H1 (cell line): ENCODE results near the gene STIL. TPM values are rescaled to one million over a fixed set of nuclear protein-coding genes. Genes with fewer than 3 reads are reported as not detected.

ENCODE experiments used
- CTCF ChIA-PET: fragments of 300-600 bp; sonication (Branson Sonifier 250); formaldehyde crosslinking; loops from one replicate; lab custom pipeline; 2021; ENCODE audit not compliant: partially characterized antibody; lab: Charles Lee
- POLR2A ChIA-PET: fragments of 300-600 bp; sonication (Branson Sonifier 250); formaldehyde crosslinking; loops from one replicate; lab custom pipeline; 2021; ENCODE audit warnings: inconsistent platforms; ENCODE audit not compliant: partially characterized antibody; lab: Charles Lee
- DNase-seq, 2 experiments: peaks; one replicate each; pipeline versions ENCODE4 v3.0.0 to v3.0.0-alpha.2; 2010 to 2022; ENCODE audit warnings: low spot score in 2 of 2, low read depth in 1 of 2, mixed read lengths in 1 of 2
- FAIRE-seq: peaks from 2 replicates; lab custom pipeline; 2011; peaks lifted over from hg19 to GRCh38; lab: Jason Lieb, UNC
- H2AFZ ChIP-seq: 2 replicates; pipeline ENCODE4 v1.8.1; 2012; ENCODE audit warnings: low read length, inconsistent platforms
- H2AK5ac ChIP-seq: 2 replicates; pipeline ENCODE4 v1.6.1; 2013; ENCODE audit warnings: low read depth, low read length
- H2BK120ac ChIP-seq: replicated peaks from 2 replicates; pipeline ENCODE3; 2013; ENCODE audit warnings: low read depth, low read length, inconsistent platforms
- H2BK12ac ChIP-seq: 2 replicates; pipeline ENCODE4 v1.6.1; 2013; ENCODE audit warnings: low read depth, low read length
- H2BK15ac ChIP-seq: 2 replicates; pipeline ENCODE4 v1.6.1; 2013; ENCODE audit warnings: low read length
- H2BK20ac ChIP-seq: 2 replicates; pipeline ENCODE4 v1.6.1; 2013; ENCODE audit warnings: low read length
- H2BK5ac ChIP-seq: 2 replicates; pipeline ENCODE4 v1.6.1; 2013; ENCODE audit warnings: low read depth, low read length
- H3K14ac ChIP-seq: 2 replicates; pipeline ENCODE4 v1.6.1; 2013; ENCODE audit warnings: inconsistent platforms; ENCODE audit not compliant: insufficient read length
- H3K18ac ChIP-seq: 2 replicates; pipeline ENCODE4 v1.6.1; 2013; ENCODE audit warnings: low read length; ENCODE audit errors: extremely low read depth
- H3K23ac ChIP-seq: 2 replicates; pipeline ENCODE4 v1.6.1; 2013; ENCODE audit warnings: inconsistent platforms; ENCODE audit not compliant: insufficient read length
- H3K23me2 ChIP-seq: 2 replicates; pipeline ENCODE4 v1.6.1; 2013; ENCODE audit warnings: low read depth, low read length
- H3K27ac ChIP-seq: 2 replicates; pipeline ENCODE4 v1.6.1; 2011; ENCODE audit warnings: low read depth, low read length, inconsistent platforms
- H3K27me3 ChIP-seq, 4 experiments: replicated peaks in 1 of 4; 1 replicate in 1 of 4; 2 replicates in 3 of 4; pipeline versions ENCODE4 v1.6.1 to v1.8.1; 2011 to 2013; ENCODE audit warnings: low read length in 3 of 4, mild to moderate bottlenecking in 3 of 4, inconsistent platforms in 2 of 4, mixed read lengths in 2 of 4, moderate library complexity in 1 of 4; ENCODE audit not compliant: control insufficient read depth in 3 of 4, insufficient read depth in 3 of 4; ENCODE audit errors: extremely low read depth in 1 of 4
- H3K36me3 ChIP-seq, 4 experiments: 2 replicates each; pipeline versions ENCODE4 v1.6.1 to v1.8.1; 2011 to 2013; ENCODE audit warnings: mild to moderate bottlenecking in 4 of 4, low read length in 3 of 4, moderate library complexity in 2 of 4, control low read depth in 1 of 4, inconsistent platforms in 1 of 4; ENCODE audit not compliant: insufficient read depth in 4 of 4, control insufficient read depth in 2 of 4
- H3K4ac ChIP-seq: replicated peaks from 2 replicates; pipeline ENCODE3; 2013; ENCODE audit warnings: low read length, low read depth, mixed read lengths, inconsistent platforms; ENCODE audit not compliant: insufficient read length
- H3K4me1 ChIP-seq, 4 experiments: replicated peaks in 1 of 4; 1 replicate in 1 of 4; 2 replicates in 3 of 4; pipeline versions ENCODE4 v1.6.1 to v1.8.1; 2011 to 2013; ENCODE audit warnings: low read length in 3 of 4, inconsistent platforms in 2 of 4, mixed read lengths in 1 of 4; ENCODE audit not compliant: insufficient read depth in 4 of 4, control insufficient read depth in 3 of 4
- H3K4me2 ChIP-seq, 2 experiments: 2 replicates each; pipeline versions ENCODE4 v1.6.1 to v1.8.1; 2011 to 2013; ENCODE audit warnings: low read depth in 2 of 2, low read length in 2 of 2, control low read depth in 1 of 2, inconsistent platforms in 1 of 2, mild to moderate bottlenecking in 1 of 2; ENCODE audit not compliant: insufficient read depth in 1 of 2
- H3K4me3 ChIP-seq, 4 experiments: fragments of 200-600, 300-600 bp in 1 of 4; sonication (generic), shearing (Covaris generic), sonication (Bioruptor Twin) in 1 of 4; 2 replicates each; pipeline versions ENCODE4 v1.5.1 to v1.8.1; 2011 to 2016; ENCODE audit warnings: low read length in 4 of 4, low read depth in 3 of 4, control low read depth in 2 of 4, inconsistent platforms in 2 of 4, mild to moderate bottlenecking in 2 of 4, mixed read lengths in 1 of 4, moderate library complexity in 1 of 4; ENCODE audit not compliant: insufficient read depth in 2 of 4; ENCODE audit errors: extremely low read depth in 1 of 4
- H3K56ac ChIP-seq: replicated peaks from 2 replicates; pipeline ENCODE3; 2013; ENCODE audit warnings: low read depth, mild to moderate bottlenecking, mixed read lengths, low read length, inconsistent platforms; ENCODE audit not compliant: insufficient read length
- H3K79me1 ChIP-seq: 2 replicates; pipeline ENCODE4 v1.6.1; 2013; ENCODE audit warnings: low read depth, low read length, control low read depth
- H3K79me2 ChIP-seq, 2 experiments: 2 replicates each; pipeline versions ENCODE4 v1.6.1 to v1.8.1; 2012 to 2013; ENCODE audit warnings: low read length in 2 of 2, mild to moderate bottlenecking in 2 of 2, inconsistent platforms in 1 of 2; ENCODE audit not compliant: insufficient read depth in 2 of 2, control insufficient read depth in 1 of 2
- H3K9ac ChIP-seq, 4 experiments: replicated peaks in 1 of 4; 1 replicate in 1 of 4; 2 replicates in 3 of 4; pipeline versions ENCODE4 v1.6.1 to v1.8.1; 2011 to 2013; ENCODE audit warnings: low read depth in 3 of 4, low read length in 3 of 4, control low read depth in 2 of 4, mild to moderate bottlenecking in 2 of 4, moderate library complexity in 2 of 4, inconsistent platforms in 1 of 4; ENCODE audit errors: extremely low read depth in 1 of 4
- H3K9me3 ChIP-seq, 2 experiments: 2 replicates each; pipeline versions ENCODE4 v1.6.1 to v1.8.1; 2012 to 2013; ENCODE audit warnings: mild to moderate bottlenecking in 2 of 2, moderate library complexity in 2 of 2, control low read depth in 1 of 2, inconsistent platforms in 1 of 2, low read depth in 1 of 2, low read length in 1 of 2, mixed read lengths in 1 of 2; ENCODE audit not compliant: insufficient read depth in 2 of 2
- H4K20me1 ChIP-seq, 2 experiments: replicated peaks in 1 of 2; 2 replicates each; pipeline versions ENCODE3 to v1.8.1; 2011 to 2013; ENCODE audit warnings: inconsistent platforms in 2 of 2, low read length in 2 of 2, mild to moderate bottlenecking in 1 of 2; ENCODE audit not compliant: insufficient read depth in 2 of 2, control insufficient read depth in 1 of 2
- H4K5ac ChIP-seq: 2 replicates; pipeline ENCODE4 v1.6.1; 2013; ENCODE audit warnings: low read length, low read depth, mixed read lengths, inconsistent platforms; ENCODE audit not compliant: insufficient read length
- H4K8ac ChIP-seq: 2 replicates; pipeline ENCODE4 v1.8.0; 2013; ENCODE audit warnings: mild to moderate bottlenecking, moderate library complexity, low read length, inconsistent platforms; ENCODE audit not compliant: insufficient read depth; ENCODE audit errors: extremely low read depth
- H4K91ac ChIP-seq: replicated peaks from 2 replicates; pipeline ENCODE3; 2013; ENCODE audit warnings: low read length, mixed read lengths, inconsistent platforms; ENCODE audit not compliant: insufficient read length
- ATF3 ChIP-seq: IDR thresholded peaks from 2 replicates; pipeline ENCODE4 v1.6.1; 2011; ENCODE audit warnings: low read depth, mild to moderate bottlenecking, low read length; ENCODE audit not compliant: insufficient read depth
- BACH1 ChIP-seq: IDR thresholded peaks from 2 replicates; pipeline ENCODE4 v1.6.1; 2012; ENCODE audit warnings: low read length, improper control_type of control experiment
- EZH2 ChIP-seq: fragments of 200-600 bp; sonication (generic); IDR thresholded peaks from 2 replicates; pipeline ENCODE4 v1.7.1; 2012; ENCODE audit warnings: low read depth, mild to moderate bottlenecking, moderate library complexity, low read length, inconsistent platforms; ENCODE audit not compliant: severe bottlenecking
- GTF2F1 ChIP-seq: IDR thresholded peaks from 2 replicates; pipeline ENCODE4 v1.6.1; 2012; ENCODE audit warnings: low read depth, low read length, improper control_type of control experiment, borderline replicate concordance
- KDM1A ChIP-seq: fragments of 200-600, 300-600 bp; sonication (generic); IDR thresholded peaks from 2 replicates; pipeline ENCODE4 v1.7.1; 2016; ENCODE audit warnings: mild to moderate bottlenecking, low read length, borderline replicate concordance
- KDM5A ChIP-seq: fragments of 200-600 bp; IDR thresholded peaks from 2 replicates; pipeline ENCODE4 v1.7.1; 2012; ENCODE audit warnings: mild to moderate bottlenecking, low read length, inconsistent platforms, mixed read lengths
- POU5F1 ChIP-seq: IDR thresholded peaks from 2 replicates; pipeline ENCODE4 v1.6.1; 2011; ENCODE audit warnings: low read depth, mild to moderate bottlenecking, low read length, moderate library complexity
- WGBS, 2 experiments: shearing (Covaris generic) in 1 of 2; methylation state at CpG; one replicate each; pipeline versions ENCODE4 v1.1.6 to v1.1.7; 2013 to 2015; ENCODE audit warnings: low lambda C conversion rate in 2 of 2, mixed read lengths in 2 of 2, inconsistent platforms in 1 of 2, low coverage in 1 of 2, missing lambda C conversion rate in 1 of 2; ENCODE audit not compliant: insufficient replicate concordance in 2 of 2, insufficient coverage in 1 of 2, insufficient read length in 1 of 2; ENCODE audit errors: extremely low coverage in 1 of 2, missing lambda C conversion rate in 1 of 2; 5-methylcytosine and 5-hydroxymethylcytosine counted together
- polyA plus RNA-seq, 7 experiments: library from polyadenylated mRNA; depleted of rRNA in 3 of 7; stranded (reverse) in 5 of 7; unstranded in 2 of 7; fragments of >200 nt in 5 of 7; fragments of 200-250 nt in 2 of 7; gene quantifications; 1 replicate in 5 of 7; 2 replicates in 1 of 7; 4 replicates in 1 of 7; pipeline versions ENCODE4 v1.2.1 to v1.2.3, GENCODE V29; 2011 to 2013; ENCODE audit warnings: missing spikeins in 2 of 7, mixed read lengths in 2 of 7
- total RNA-seq: library from RNA; stranded (reverse); fragmentation: NEBNext Ultra II Directional; extraction: Animal tissue kit (Norgen Biotek cat#: 25700); gene quantifications from 2 replicates; pipeline ENCODE4 v1.2.1, GENCODE V29; 2021

STIL gene
- total and polyA plus RNA-seq, 2 of the 8 experiments (the other 6 are each of a cell fraction or from before 2014, with no cell fraction given): 13.6 to 25.1 TPM

- ChIA-PET CTCF (interaction anchor here (0.7 to 3.5 kb wide), 9 partner anchors 10 to 64 kb away, joined by 3 to 24 read pairs (median 6); no protein-coding TSS in a partner anchor), POLR2A (interaction anchor here (0.5 to 1.0 kb wide), 2 partner anchors 27 to 107 kb away, joined by 3 read pairs; no protein-coding TSS in a partner anchor)
- FAIRE-seq (no peak), DNase-seq (no peak)
- H3K23me2 ChIP-seq: no peaks in the 10 kb centered on the region
- no peak overlapping the region for H3K4ac ChIP-seq
- no peak overlapping the region for H2BK5ac ChIP-seq
- no peak overlapping the region for H4K91ac ChIP-seq
- TF ChIP-seq ATF3 (no peak), BACH1 (no peak), GTF2F1 (no peak), KDM1A (no peak), POU5F1 (no peak), KDM5A (no peak), EZH2 (no peak)
- H3K9me3 ChIP-seq: no peaks in the 10 kb centered on the region
- H4K20me1 ChIP-seq: no peaks in the 10 kb centered on the region
- peaks cover 22 to 29% (median 27%) of the 10 kb centered on the region in 4 experiments for H3K27me3 ChIP-seq
- H2BK20ac ChIP-seq: no peak overlapping the region
- H4K8ac ChIP-seq: no peak overlapping the region
- H3K9ac ChIP-seq: no peak overlapping the region
- no peak overlapping the region for H3K56ac ChIP-seq
- H3K4me1 ChIP-seq: peaks cover 0 to 5% (median 2%) of the 10 kb centered on the region in 4 experiments; a peak in 4 of 7 replicates
- H3K36me3 ChIP-seq: no peaks in the 10 kb centered on the region
- H3K14ac ChIP-seq: no peak overlapping the region
- no peak overlapping the region for H3K18ac ChIP-seq
- 78% methylated on average over 5 of the region's 5 CpGs; no CpG with 5 or more reads in 1 of the 2 experiments for WGBS, 2 experiments
- no peak overlapping the region for H2AFZ ChIP-seq
- no peak overlapping the region for H2BK12ac ChIP-seq
- no peak overlapping the region for H3K4me2 ChIP-seq
- no peak overlapping the region for H2BK120ac ChIP-seq
- H3K23ac ChIP-seq: no peak overlapping the region
- H3K27ac ChIP-seq: no peak overlapping the region
- no peak overlapping the region for H3K4me3 ChIP-seq
- H2AK5ac ChIP-seq: no peak overlapping the region
- no peak overlapping the region for H4K5ac ChIP-seq
- no peaks in the 10 kb centered on the region for H3K79me1 ChIP-seq
- no peak overlapping the region for H2BK15ac ChIP-seq
- no peaks in the 10 kb centered on the region for H3K79me2 ChIP-seq
Measured at GRCh38 chr1:47238935-47239592, 74.9 kb downstream of the STIL start.
